Renal cortex interstitium (tissue), 11 donors: ENCODE results near the gene PCSK2. TPM values are rescaled to one million over a fixed set of nuclear protein-coding genes. Genes with fewer than 3 reads are reported as not detected.
A peak's percentile ranks its signal among the peaks of the same experiment; 100 is the strongest.

Source experiments
- DNase-seq, 11 donors: peaks; one replicate each; pipeline ENCODE4 v3.0.0-alpha.2; 2013; ENCODE audit warnings: low read depth in 9 of 11, low spot score in 4 of 11; ENCODE audit errors: extremely low read depth in 1 of 11
- polyA plus RNA-seq, 3 donors: library from polyadenylated mRNA; unstranded; fragments of 120-200 nt; gene quantifications; one replicate each; pipeline ENCODE4 v1.2.1, GENCODE V29; 2013; ENCODE audit not compliant: insufficient read length in 3 of 3

The PCSK2 gene
- polyA plus RNA-seq, 3 donors: 0.48 to 1.2 (median 0.51) TPM

DNA sequence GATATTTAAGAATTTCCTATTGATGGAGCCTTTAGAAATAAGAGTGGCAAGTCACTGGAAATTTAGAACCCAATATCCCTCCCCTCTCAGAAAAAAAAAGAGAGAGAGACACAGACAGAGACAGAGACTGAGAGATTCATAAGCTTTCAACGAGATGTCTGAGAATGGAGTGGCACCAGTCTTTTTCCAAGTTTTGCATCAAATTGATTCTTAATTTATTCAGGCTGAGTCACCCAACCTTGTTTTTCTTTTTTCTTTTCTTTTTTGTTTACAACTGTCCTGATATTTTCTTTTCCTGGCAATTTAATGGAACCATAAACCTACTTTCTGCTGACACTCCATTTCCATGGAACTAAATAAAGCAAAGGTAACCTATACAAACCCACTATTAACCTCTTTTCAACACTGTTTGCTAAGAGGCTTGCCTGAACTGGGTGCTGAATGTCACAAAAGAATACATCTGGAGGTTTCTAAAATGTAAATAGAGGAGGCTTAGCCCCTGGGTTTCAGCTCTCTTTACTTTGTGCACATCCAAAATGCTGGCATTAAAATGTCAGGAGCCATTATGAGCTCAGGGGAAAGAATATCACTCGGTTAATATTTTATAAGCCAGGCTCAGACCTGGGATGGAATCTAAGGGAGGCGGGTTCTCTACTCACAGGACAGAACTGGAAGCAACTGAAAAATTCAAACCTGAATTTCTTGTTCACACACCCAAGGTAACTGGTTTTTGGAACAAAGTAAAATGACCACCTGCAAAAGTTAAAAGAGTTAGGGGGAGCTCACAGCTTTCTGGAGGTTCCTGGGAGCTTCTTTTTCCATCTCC lies 203.5 kb downstream of the PCSK2 start:
- DNase-seq: peak in 1 of 11 donors; percentile 20

DNA sequence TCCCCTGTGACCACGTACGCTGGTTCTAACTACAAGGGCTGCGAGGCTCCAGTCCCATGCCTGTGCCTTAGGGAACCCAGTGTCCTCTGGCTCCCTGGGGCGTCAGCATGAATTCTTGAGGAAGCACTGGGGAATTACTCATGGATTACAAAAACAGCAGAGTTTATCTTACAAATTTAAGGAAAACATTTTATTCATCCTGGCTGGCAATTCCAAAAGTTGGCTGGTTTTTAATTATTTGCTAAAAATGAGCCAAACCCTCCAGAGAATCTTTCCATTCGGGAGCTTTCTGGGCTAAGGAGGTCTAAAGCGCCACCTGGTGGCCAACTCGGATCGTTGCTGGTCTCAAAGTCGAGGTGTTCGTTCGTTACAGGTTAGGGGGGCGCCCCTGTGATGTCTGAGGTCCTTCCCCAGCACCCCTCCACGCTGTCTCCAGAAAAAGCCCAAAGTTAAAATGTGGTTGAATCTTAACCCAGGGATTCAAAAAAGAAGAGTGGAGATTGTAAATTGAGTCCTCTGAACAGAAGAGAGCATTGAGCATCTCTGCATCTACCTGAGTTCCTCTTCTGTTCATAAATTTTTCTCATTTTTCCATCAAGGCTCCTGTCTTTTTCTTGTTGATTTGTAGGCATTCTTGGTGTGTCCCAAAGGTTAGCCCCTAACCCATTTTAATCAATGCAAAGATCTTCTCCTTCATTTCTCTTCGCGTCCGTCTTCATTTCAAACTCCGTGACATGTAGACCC lies 205.0 kb downstream of the PCSK2 start:
- peak in 7 of 11 donors; percentile 26 to 49 (median 43) for DNase-seq

DNA sequence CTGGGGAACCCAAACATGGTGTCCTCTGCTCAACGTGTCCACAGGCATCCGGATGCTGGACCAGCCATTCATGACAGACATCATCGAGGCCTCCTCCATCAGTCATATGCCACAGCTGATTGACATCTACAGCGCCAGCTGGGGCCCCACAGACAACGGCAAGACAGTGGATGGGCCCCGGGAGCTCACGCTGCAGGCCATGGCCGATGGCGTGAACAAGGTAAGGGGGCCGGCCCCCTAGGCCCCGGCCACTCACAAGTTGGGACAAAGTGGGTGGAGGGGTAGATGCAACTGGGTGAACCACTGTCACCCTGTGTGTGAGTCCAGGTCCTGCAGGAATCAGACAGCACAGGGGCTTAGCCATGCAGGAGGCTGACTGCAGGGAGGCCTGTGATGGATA lies 209.8 kb downstream of the PCSK2 start:
- DNase-seq: no peak

DNA sequence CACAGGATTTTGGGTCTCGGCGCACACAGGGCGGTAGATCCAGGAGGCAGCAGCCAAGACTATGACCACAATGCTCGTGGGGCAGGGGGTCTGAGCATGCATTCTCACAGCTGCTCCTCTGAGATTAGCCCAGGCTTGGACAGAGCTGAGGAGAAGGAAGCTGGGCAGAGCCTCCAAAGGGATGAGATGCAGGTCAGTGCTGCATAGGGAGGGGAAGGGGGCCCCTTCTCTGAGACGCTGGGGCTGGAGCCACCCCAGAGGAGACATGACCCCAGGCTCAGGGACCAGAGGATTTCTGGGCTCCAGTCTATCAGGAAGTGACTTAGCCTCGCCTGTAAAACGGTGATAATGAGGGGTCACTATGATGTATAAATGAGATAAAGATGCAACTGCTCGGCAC lies 210.4 kb downstream of the PCSK2 start:
- DNase-seq: no peak

DNA sequence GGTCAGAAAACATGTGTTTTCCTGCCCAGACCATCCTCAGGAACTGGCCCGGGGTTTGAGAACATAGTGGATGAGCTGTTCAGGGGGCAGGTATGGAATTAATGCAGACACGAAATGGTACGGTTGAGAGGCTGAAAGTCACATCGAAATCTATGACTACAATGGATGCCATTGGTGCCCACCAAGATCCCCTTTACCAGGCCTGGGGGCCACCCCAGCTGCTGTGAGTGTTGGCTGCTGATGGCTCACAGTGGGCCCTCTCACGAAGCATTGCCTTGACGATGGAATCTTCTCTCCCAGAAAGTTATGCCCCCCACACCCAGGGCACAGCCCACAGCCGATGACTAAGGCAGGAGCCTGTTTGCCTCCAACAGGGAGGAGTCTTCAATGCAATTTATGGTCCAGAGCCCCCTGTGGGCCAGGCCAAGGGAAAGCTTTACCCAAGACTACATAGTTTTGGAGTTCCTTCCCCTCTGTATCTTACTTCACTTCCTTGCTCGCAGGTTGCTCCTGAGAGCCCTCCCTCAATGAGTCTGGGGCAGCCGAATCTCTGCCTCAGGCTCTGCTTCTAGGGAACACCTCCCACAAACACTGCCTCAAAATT lies 211.7 kb downstream of the PCSK2 start:
- no peak for DNase-seq

DNA sequence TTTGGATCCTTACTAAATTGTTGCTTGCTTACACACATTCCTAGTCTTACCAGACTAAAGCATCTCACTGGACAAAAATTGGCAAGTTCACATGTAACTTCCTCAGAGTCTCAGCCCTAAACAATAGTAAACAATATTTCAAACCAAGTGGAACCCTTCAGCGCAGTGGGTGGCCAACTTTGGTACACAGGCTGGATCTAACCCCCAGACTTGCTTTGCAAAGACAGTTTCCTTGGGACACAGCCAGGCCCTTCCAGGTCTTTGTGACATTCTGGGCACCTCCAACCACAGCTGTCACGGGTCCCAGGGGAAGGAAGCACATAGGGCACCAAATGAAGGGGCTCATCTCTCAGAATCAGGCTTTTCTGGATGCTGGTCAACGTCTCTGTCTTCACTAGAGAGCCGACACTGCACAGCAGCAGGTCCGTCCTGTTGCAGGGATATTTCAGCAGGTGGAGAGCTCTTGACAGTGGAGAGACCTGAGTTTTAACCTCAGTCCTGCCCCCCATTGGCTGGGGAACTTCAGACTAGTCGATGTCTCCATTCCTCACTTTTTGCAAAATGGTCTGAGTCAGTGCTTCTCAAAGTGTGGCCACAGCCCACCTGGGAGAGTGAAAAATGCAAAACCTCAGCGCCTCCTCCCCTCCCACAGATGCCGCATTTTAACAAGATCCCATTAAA lies 212.9 kb downstream of the PCSK2 start:
- no peak for DNase-seq

DNA sequence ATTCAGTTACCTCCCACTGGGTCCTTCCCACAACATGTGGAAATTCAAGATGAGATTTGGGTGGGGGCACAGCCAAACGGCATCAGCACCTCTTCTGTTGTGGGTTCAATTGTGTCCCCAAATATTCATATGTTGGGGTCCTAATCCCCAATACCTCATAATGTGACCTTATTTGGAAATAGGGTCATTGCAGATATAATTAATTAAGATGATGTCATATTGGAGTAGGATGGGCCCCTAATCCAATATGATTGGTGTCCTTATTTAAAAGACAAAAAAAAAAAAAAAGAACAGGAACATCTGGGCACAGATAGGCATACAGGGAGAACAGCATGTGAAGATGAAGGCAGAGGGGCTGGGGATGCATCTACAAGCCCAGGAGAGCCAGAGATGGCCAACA lies 214.9 kb downstream of the PCSK2 start:
- DNase-seq: no peak

DNA sequence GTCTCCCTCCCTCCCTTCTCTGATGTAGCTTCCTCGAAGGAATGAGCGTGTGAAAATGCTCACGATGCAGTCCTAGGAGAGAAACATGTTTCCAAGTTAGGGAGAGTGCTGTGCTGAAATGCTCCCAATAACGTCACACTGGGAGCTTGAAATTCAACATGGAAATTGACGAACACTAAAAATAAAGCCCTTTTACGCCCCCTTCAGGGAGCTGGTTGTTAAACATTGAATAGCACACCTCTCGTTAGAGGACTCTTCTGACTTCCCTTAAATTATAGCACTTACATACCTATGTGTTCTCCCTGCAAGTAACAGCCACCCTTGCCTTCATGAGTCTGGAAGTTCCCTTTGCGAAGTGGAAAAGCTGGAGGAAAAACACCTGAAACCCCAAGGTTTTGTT lies 215.7 kb downstream of the PCSK2 start:
- DNase-seq: no peak

DNA sequence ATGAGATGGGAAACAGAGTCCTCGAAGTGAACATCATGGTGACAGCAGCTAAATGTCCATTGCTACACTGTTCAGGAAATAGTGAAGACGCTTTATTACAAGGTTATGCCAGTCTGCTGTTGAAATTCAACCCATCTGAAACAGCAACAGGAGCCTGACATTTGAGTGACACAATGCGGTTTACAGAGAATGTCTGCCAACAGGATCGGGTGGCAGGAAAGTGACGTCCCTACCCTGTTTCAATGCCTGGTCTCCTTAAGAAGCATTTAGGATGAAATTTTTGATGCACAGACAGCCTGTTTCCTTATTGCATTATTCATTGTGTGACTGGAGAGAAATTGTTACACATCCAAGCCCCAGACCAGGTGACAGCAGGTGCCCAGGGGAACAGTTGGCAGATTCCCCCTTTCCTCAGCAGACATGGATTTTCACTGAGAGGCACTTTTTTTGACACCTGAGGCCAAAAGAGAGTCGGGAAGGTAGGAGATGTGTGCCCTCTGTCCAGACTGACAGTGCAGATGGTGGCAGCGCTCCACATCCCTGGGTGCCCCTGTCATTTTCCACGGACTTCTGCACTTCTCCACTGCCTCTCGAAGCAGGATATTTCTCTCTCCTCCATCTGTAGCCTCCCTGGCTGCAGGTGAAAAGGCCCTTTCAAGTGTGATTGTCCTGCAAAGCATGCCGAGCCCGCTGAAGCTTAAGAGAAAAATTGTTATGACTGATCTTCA lies 216.5 kb downstream of the PCSK2 start:
- DNase-seq: no peak

DNA sequence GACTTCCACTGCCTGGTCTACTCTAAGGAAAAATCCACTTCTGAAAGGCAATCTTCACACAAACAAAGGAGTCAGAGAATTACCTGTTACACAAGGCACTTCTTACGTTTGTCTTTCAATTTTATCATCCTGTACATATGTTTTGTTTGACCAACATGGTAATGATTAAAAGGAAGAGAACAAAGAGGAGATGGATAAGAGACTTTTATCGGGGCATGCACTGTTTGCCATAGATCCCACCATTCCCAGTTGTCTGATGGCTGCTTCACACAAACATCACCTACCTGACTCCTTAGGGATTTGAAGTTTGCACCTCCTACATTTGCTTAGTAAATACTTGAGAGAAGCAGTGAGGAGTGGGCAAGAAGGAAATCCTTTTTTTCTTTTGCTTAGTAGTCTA lies 217.3 kb downstream of the PCSK2 start:
- no peak for DNase-seq

DNA sequence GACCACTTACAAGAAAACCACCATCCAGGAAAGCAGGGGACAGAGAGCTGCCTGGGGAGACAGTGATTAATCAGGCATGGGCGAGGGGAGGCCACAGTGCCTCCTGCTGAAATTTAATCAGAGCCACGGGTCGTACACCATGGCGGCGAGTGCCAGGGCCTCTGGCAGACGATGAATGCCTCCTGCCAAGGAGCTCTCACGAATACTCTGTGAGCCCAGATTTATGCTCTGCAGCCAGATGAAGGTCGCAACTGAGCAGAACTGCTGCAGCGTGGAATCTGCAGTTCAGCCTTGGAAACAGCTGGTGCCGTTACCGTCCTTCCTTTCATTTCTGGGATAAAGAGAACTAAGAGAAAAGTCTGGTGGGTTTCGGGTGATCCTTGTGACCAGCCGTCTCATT lies 218.7 kb downstream of the PCSK2 start:
- DNase-seq: peak in 3 of 11 donors; percentile 5 to 14 (median 11)

DNA sequence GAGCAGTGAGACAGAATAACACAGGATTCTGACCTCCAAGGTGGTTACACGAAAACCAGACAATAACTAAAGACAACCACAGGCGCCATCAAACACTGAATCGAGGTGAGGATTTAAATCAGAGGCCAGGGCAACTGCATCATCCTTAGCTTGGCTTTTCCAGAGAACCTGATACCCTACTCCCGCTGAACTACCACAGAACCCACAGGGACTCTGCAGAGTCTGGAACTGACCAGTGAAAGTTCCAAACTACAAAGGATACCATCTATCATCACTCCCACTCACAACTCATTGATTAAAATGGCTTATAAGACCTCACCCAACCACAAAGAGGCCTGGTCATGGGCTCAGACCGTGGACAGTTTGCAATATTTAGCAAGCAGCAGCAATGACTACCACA lies 219.3 kb downstream of the PCSK2 start:
- no peak for DNase-seq

DNA sequence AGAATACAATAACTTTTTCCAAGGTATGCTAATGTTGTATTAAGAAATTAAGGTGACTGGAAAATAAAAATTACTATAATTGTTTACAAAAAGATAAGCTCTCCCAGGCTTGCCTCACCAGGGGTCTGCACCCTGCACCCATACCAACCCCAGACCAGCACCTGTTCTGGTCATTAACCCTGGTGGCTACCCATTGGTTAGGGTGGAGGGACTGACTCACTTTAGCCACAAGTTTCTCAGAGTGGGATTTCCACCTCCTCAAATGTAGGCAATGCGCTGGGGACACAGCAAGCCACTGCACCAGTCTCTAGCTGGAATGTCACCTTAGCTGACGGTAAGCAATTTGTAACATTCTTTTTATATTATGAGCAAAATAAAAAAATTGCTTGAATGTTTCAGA lies 221.2 kb downstream of the PCSK2 start:
- no peak for DNase-seq

DNA sequence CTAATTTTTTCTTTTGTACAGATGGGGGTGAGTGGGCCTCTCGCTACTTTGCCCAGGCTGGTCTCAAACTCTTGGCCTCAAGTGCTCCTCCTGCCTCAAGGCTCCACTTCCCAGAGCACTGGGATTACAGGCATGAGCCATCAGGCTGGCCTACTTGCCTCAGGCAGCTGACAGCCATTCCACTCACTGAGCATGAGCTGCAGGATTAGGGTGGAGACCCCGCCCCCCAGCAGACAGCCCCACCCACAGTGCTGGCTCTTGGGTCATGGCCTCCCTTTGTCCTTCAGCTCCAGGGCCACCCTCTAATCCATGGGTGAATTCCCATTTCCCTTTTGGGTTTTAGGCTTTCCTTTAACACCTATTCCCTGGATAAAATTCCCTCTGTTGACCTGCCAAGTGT lies 222.2 kb downstream of the PCSK2 start:
- DNase-seq: no peak

DNA sequence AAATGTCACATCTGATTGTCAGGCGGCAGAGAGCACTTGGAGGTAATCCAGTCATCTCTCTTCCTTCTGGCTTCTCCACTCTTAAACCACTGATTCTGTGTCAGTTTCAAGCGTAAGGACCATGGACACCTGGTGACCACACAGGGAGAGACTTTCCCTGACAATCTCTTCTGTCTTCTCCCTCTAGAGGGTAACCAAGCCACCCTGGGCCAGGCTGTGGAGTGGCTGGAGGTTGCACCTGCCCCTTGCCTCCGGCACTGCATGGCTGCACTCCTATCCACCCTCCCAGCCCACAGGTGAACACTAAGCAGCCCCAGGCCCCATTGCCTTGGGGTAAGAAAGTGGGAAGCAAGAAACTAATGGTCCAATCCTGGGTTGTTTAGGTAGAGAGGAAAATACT lies 225.6 kb downstream of the PCSK2 start:
- no peak for DNase-seq

DNA sequence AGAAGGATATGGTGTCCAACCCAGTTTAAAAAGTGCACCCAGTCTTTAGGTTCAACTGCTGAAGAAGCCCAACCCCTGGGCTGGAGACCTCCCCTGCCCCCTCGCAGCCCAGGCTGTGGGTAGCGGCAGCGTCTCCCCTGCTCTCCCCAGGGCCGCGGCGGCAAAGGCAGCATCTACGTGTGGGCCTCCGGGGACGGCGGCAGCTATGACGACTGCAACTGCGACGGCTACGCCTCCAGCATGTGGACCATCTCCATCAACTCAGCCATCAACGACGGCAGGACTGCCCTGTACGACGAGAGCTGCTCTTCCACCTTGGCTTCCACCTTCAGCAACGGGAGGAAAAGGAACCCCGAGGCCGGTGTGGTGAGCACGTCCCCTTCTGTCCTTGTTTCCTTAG lies 226.8 kb downstream of the PCSK2 start:
- DNase-seq: no peak

DNA sequence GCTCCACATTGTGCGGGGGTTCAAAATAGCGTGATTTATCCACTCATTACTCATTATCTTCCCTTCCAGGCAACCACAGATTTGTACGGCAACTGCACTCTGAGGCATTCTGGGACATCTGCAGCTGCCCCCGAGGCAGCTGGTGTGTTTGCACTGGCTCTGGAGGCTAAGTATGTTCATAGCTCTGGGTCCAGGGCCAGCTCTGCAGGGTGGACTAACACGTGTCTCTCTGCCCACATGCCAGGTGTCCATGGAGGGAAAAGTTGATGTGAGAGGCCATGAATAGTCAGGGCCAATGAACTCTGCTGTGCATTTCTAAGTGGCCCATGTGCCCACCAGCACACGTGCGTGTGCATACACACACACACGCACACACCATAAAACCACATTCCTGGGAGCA lies 229.4 kb downstream of the PCSK2 start:
- no peak for DNase-seq

DNA sequence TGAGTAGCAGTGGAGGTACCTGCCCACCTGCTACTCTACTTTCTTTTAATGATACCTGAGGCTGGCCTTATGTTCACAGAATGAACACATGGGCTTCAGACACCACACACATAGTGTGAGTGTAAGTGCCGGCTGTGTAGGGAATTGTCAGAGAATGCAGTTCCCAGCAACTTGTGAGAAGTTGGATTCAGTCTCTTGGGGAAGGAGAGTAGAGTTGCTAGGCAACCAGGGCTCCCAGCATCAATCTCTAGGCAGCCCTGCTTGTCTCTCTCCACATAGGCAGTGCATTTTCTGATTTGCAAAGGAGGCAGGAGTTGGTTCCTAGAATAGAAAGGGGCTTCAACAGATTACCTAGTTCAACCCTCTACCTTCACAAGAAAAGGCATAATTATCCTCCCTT lies 230.2 kb downstream of the PCSK2 start:
- DNase-seq: no peak

DNA sequence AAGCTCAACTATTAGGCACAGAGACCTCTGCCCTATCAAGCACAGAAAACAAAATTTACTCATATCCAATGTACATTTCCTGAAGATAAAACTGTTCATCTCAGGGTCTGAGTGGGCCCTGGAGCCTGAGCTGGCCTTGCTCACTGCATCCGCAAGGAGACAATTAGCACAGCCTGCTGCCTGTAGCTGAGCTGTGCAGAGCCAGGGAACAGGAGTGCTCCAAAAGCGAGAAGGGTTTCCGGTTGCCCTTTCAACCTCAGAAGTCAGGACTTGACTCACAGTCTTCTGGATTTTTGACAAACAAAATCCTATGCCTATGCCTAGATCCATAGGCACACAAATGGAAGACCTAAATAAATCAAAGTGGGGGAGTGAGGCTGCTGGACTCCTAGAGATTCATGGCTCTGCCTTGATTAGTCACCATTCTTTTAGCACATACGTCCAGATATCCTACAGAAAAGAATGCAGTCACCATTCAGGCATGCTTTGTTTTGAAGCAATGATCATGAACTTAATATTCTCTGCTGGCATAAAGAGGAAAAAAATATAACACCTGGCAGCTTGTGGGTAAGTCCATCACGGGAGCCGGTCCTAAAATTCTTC lies 230.8 kb downstream of the PCSK2 start:
- DNase-seq: no peak
